ENCODE results near the gene ABCD4.

DNA sequence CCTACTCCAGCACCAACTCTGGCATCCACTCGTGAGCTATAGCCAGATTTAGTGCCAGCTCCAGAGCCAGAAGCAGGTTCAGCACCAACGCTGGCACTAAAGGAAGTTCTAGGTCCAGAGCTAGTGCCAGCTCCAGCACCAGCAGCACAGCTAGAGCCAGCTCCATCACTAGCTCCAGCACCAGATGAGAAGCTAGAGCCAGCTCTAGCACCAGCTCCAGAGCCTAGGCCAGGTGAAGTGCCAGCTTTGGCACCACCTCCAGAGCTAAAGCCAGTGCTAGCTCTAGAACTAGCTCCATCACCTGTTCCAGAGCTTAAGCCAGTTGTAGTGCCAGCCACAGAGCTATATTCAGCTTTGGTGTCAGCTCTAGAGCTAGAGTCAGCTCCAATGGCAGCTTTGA, 24.7 kb downstream of the ABCD4 start:
- TF ChIP-seq, protein P1, sequence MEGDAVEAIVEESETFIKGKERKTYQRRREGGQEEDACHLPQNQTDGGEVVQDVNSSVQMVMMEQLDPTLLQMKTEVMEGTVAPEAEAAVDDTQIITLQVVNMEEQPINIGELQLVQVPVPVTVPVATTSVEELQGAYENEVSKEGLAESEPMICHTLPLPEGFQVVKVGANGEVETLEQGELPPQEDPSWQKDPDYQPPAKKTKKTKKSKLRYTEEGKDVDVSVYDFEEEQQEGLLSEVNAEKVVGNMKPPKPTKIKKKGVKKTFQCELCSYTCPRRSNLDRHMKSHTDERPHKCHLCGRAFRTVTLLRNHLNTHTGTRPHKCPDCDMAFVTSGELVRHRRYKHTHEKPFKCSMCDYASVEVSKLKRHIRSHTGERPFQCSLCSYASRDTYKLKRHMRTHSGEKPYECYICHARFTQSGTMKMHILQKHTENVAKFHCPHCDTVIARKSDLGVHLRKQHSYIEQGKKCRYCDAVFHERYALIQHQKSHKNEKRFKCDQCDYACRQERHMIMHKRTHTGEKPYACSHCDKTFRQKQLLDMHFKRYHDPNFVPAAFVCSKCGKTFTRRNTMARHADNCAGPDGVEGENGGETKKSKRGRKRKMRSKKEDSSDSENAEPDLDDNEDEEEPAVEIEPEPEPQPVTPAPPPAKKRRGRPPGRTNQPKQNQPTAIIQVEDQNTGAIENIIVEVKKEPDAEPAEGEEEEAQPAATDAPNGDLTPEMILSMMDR (IDR thresholded peaks at IDR 0.05; ENCODE audit: insufficient read depth, low read length, poor library complexity, severe bottlenecking) = no peak
- TF ChIP-seq EZH2phosphoT487 (conservative IDR thresholded peaks at IDR 0.05; ENCODE audit: low read length) = no peak
